Stimulated activated CD8-positive, alpha-beta memory T cell treated with anti-CD3 and anti-CD28 coated beads, Interleukin-7, amount 100 ng/mL, for 1 hour (primary cell): ENCODE results near the gene AHNAK2.

Experiments used
- DNase-seq, 2 donors: peaks; one replicate each; pipeline ENCODE4 v3.0.0-alpha.2; 2020; ENCODE audit warnings: low read depth in 2 of 2

Gene AHNAK2

GRCh38 chr14:105012171-105012985 lies 34.2 kb upstream of the AHNAK2 start:
- no peak for DNase-seq

GRCh38 chr14:105011312-105011990 lies 33.3 kb upstream of the AHNAK2 start:
- no peak for DNase-seq

- no peak for DNase-seq
These were observed 32.7 kb upstream of the AHNAK2 start for GRCh38 chr14:105010891-105011291.

GRCh38 chr14:105010106-105010505 lies 31.9 kb upstream of the AHNAK2 start:
- no peak for DNase-seq

GRCh38 chr14:105007593-105008264 lies 29.6 kb upstream of the AHNAK2 start:
- DNase-seq, result no peak

DNA sequence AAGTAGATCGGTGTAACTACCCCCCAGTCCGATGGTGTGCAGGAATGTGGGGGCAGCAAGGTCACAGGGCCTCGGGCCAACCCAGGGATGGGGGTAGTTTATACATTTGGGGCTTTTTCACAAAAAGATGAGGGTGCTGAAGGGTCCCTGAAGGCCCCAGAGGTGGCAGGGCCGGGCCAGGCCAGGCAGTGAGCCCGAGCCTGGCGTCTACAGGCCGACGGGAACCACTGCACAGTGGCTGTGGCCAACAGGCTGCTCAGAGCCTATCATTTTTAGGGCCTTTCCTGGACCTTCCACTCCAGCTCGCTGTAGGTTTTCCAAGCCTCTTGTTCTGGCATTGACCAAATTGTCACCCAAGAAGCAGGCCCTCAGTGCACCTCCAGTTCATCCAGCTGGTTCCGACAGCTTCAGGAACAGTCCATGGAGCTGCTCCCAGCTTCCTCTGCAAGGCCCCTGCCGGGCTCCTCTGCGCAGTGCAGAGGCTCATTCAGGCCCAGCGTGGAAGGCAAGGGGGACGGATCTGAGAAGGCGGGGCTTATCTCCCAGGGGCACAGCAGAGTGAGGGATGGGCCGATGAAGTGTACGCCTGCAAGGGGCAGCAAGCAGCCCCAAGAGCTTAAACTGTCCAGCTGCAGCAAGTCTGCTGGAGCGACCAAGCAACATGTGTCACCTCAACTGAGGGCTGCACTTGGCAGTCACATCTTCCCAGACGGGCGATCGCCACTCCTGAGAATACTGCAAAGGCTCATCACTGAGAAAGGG lies 28.8 kb upstream of the AHNAK2 start:
- no peak for DNase-seq

- no peak for DNase-seq
These were observed 28.0 kb upstream of the AHNAK2 start for GRCh38 chr14:105005929-105006830.

GRCh38 chr14:105005329-105005928 lies 27.3 kb upstream of the AHNAK2 start:
- no peak for DNase-seq

DNA sequence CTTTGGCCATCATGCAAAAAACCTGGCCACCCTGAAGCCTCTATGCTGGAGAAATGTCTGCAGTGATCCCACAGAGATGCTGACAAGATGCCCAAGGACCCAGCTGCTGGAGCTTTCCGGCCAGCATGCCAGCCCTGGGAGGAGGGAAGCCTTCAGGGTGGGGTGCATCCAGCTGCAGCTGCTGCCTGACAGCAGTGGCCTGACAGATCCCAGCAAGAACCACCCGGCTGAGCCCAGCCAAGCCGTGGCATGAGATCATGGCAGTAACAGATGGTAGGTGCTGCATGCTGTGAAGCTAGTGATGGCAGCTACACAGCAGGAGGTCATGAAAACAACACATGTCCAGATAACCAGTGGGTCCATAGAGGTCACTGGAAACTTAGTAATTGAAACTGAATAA lies 21.2 kb upstream of the AHNAK2 start:
- no peak for DNase-seq

GRCh38 chr14:104998801-104999200 lies 20.6 kb upstream of the AHNAK2 start:
- DNase-seq, result no peak

DNA sequence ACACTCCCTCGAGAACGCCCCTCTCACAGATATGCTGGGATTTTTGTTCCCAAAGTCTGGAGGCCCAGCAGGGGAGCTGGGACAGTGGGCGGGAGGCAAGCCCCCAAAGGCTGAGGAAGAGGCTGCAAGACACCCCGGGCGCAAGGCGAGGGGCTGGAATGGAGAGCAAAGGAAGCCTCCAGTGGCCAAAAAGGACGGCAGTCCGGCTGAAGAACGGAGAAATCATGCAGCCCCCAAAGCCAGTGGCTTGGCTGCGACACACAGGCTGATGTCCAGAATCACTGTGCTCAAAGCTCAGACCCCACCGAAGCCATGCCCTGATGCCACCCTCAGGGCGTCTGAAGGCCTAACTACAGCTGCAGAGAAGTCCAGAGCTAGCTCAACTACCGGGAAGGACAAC lies 18.3 kb upstream of the AHNAK2 start:
- DNase-seq, result no peak

DNA sequence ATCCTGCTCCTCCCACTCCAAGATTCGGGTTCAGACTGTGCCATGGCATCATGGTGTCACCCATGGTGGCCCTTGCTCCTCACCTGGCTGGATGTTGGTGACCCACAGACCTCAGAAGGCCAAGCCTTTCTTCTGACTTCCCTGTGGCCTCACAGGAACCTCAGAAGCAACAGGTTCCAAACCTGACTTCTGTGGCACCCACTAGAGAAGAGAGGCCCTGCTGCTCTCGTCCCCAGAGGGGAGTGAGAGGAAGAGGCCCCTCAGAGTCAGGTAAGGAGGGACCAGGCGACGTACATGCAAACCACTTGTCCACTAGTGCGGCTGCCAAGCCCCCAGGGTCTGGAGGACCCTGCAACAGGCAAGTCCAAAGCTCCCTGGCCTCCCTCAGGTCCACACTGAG lies 17.9 kb upstream of the AHNAK2 start:
- no peak for DNase-seq

DNA sequence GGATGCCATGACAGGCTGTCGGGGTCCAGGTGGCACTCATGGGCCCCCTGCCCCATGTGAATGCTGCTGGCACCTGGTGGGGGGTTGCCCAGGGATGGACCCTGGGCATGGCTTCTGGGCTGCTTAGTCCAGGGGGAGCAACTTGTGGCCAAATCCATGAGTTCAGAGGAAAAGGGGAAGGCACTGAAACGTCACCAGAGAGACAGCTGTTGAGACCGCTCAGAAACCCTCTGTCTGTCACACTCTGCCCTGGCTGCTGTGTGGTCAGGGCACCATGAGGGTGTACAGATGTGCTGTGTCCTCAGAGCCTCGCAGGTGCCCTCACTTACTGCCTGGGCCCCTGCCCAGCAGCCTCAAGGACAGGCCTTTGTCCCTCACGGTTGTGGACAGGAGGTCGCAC lies 16.8 kb upstream of the AHNAK2 start:
- DNase-seq, result no peak

DNA sequence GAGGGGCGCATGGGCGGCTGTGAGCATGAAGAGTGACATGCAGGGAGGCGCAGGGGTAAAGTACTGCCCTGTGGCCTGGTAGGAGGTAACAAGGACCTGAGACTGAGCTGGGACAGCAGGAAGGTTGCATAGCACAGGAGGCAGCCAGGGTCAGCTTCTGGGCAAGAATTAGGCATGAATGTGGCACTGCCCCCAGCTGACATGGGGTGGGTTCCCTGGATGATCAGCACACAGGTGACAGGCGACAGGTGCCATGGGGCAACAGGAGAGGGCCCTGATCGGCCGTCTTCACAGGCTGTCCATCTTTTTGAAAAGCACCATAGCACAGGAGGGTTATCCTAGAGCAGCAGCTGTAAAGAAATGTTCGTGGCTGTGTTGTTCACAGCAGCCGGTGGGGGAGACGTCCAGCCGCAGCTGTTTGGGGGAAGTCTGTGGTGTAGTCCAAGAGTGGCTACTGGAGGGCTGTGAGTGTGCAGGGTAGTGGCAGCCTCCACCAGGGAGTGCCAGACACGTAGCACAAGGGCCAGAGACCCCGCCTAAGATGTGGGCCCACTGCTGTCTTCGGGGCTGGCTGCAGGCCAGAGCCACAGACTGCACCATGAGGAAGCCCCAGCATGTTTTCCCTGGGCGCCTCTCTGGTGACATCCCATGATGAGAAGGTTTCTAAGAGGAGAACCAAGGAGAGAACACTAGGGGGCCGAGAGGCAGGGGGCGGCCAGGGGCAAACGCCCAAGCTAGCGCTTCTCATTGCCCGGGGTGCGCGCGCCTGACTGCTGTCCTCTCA lies 15.8 kb upstream of the AHNAK2 start:
- DNase-seq, result no peak

DNA sequence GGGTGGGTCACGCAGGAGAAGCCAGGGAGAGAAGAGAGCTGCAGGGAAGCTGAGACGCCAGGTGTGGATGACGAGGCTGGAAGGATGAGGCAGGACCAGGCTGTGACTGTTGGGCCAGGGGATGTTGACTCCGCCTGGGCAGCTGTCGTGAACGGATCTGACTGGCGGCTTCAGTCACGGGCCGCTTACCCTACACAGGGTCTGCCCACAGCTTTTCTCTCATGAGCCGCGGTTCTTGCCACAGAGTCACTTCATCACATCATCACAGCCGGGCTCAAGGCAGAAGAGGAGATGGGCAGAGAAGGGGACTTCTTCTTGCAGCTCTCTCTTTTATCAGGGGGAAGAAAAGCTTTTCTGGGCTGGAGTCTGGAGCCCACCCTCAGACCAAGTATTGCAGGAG lies 15.1 kb upstream of the AHNAK2 start:
- DNase-seq, result no peak

- no peak for DNase-seq
These were observed 14.3 kb upstream of the AHNAK2 start for GRCh38 chr14:104992501-104992900.

DNA sequence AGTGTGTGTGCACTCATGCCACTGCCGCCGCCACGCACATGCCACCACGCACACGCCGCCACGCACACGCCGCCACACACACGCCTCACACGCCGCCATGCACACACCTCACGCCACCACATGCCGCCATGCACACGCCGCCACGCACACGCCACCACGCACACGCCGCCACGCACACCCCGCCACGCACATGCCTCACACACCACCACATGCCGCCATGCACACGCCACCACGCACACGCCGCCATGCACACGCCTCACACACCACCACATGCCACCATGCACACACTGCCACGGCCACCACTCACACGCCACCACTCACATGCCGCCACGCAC lies 13.7 kb upstream of the AHNAK2 start:
- no peak for DNase-seq

GRCh38 chr14:104989951-104990303 lies 11.8 kb upstream of the AHNAK2 start:
- no peak for DNase-seq

DNA sequence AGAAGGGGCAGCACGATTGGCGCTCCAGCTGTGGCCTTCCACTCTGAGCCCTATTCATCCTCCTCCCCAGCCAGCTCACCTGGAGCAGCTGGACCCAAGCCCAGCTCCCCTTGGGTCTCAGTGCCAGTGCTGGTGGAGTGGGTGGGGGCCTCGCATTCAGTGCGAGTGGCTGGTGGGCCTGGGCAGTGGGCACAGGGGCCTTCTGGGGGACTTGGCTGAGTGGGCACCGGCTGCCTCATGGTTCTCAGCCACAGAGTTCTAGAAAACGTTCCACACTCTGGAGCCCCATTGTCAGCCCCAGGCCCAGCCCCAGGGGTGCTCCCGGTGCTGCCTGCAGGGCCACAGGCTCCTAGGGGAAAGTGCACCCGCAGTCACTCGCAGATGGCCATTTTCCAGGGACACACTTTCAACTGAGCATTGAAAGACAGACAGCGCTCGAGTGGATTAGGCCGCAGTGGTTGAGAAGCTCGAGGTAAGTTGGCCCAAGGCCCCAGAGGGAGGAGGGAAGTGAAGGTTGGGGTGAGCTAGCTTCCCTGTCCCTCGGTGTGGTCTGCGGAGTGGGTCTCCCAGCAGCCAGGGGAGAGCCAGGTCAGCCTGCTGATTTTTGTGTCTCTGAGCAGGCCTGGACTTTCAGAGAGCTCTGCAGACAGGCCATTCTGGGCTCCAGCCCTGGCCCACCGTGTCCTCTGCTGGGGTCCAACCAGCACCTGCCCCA lies 11.2 kb upstream of the AHNAK2 start:
- no peak for DNase-seq
